Astrocyte (in vitro differentiated cells and primary cell): Measurements from ENCODE around the gene ISY1. TPM values are rescaled to one million over a fixed set of nuclear protein-coding genes. Genes with fewer than 3 reads are reported as not detected.

Experiments
- DNase-seq: peaks from one replicate; pipeline ENCODE4 v3.0.0-alpha.2; 2010; ENCODE audit warnings: low read depth
- FAIRE-seq: peaks from 2 replicates; lab custom pipeline; 2011; peaks lifted over from hg19 to GRCh38; lab: Jason Lieb, UNC
- H2AFZ ChIP-seq: 2 replicates; pipeline ENCODE4 v1.6.0; 2012; ENCODE audit warnings: low read depth, low read length, inconsistent platforms
- H3K27ac ChIP-seq: 2 replicates; pipeline ENCODE4 v1.5.1; 2011; ENCODE audit warnings: low read depth, low read length, inconsistent platforms
- H3K27me3 ChIP-seq: 2 replicates; pipeline ENCODE4 v1.6.0; 2011; ENCODE audit warnings: low read length, inconsistent platforms; ENCODE audit not compliant: insufficient read depth
- H3K36me3 ChIP-seq: 2 replicates; pipeline ENCODE4 v1.5.1; 2011; ENCODE audit warnings: low read length, inconsistent platforms; ENCODE audit not compliant: insufficient read depth
- H3K4me1 ChIP-seq: 2 replicates; pipeline ENCODE4 v1.5.1; 2011; ENCODE audit warnings: low read length, inconsistent platforms; ENCODE audit not compliant: insufficient read depth
- H3K4me2 ChIP-seq: 2 replicates; pipeline ENCODE4 v1.6.0; 2012; ENCODE audit warnings: low read length, inconsistent platforms
- H3K4me3 ChIP-seq: 2 replicates; pipeline ENCODE4 v1.5.1; 2011; ENCODE audit warnings: low read depth, mild to moderate bottlenecking, low read length, inconsistent platforms; ENCODE audit not compliant: insufficient read depth
- H3K79me2 ChIP-seq: 2 replicates; pipeline ENCODE4 v1.6.0; 2012; ENCODE audit warnings: mild to moderate bottlenecking, low read length, inconsistent platforms; ENCODE audit not compliant: insufficient read depth
- H3K9ac ChIP-seq: 2 replicates; pipeline ENCODE4 v1.6.0; 2012; ENCODE audit warnings: mild to moderate bottlenecking, low read length, inconsistent platforms
- H3K9me3 ChIP-seq: 2 replicates; pipeline ENCODE4 v1.5.1; 2012; ENCODE audit warnings: low read depth, mild to moderate bottlenecking, low read length, inconsistent platforms; ENCODE audit not compliant: insufficient read depth
- H4K20me1 ChIP-seq: 2 replicates; pipeline ENCODE4 v1.6.0; 2012; ENCODE audit warnings: low read length, inconsistent platforms; ENCODE audit not compliant: insufficient read depth
- H3K27ac Mint-ChIP-seq: one replicate; pipeline ENCODE4 v1.8.0; 2021; ENCODE audit warnings: mild to moderate bottlenecking, mixed read lengths; ENCODE audit not compliant: unreplicated experiment
- H3K27me3 Mint-ChIP-seq: one replicate; pipeline ENCODE4 v1.8.0; 2021; ENCODE audit warnings: low read depth, mixed read lengths; ENCODE audit not compliant: unreplicated experiment
- H3K36me3 Mint-ChIP-seq: one replicate; pipeline ENCODE4 v1.8.0; 2021; ENCODE audit warnings: low read depth, mixed read lengths; ENCODE audit not compliant: unreplicated experiment
- H3K4me1 Mint-ChIP-seq: one replicate; pipeline ENCODE4 v1.8.0; 2021; ENCODE audit warnings: low read depth, mixed read lengths; ENCODE audit not compliant: unreplicated experiment
- H3K4me3 Mint-ChIP-seq: one replicate; pipeline ENCODE4 v1.8.0; 2021; ENCODE audit warnings: mild to moderate bottlenecking, moderate library complexity, mixed read lengths; ENCODE audit not compliant: unreplicated experiment
- H3K9me3 Mint-ChIP-seq: one replicate; pipeline ENCODE4 v1.8.0; 2021; ENCODE audit warnings: mild to moderate bottlenecking, mixed read lengths; ENCODE audit not compliant: unreplicated experiment
- CTCF ChIP-seq: IDR thresholded peaks from 2 replicates; pipeline ENCODE4 v1.5.1; 2011; ENCODE audit warnings: low read depth, mild to moderate bottlenecking, inconsistent platforms, low read length, moderate library complexity; ENCODE audit not compliant: insufficient read depth
- EZH2 ChIP-seq: IDR thresholded peaks from 2 replicates; pipeline ENCODE4 v1.6.1; 2012; ENCODE audit warnings: mild to moderate bottlenecking, low read length, inconsistent platforms; ENCODE audit not compliant: insufficient read depth
- total RNA-seq: library from RNA; stranded (reverse); gene quantifications from 2 replicates; pipeline ENCODE4 v1.2.1, GENCODE V29; 2021

The ISY1 gene
- total RNA-seq, 1 donor from 2014 or later = 26.6 TPM

- FAIRE-seq = no peak
- no peaks in the 10 kb centered on the region for H3K9me3 ChIP-seq
- no peaks in the 10 kb centered on the region for H3K27me3 ChIP-seq
- no peak overlapping the region for H3K9ac ChIP-seq
- Mint-ChIP-seq H3K4me3 (no peak overlapping the region), H3K9me3 (no peaks in the 10 kb centered on the region), H3K36me3 (no peaks in the 10 kb centered on the region), H3K4me1 (no peaks in the 10 kb centered on the region), H3K27ac (no peak overlapping the region), H3K27me3 (peaks cover 12% of the 10 kb centered on the region)
- no peak overlapping the region for H2AFZ ChIP-seq
- H4K20me1 ChIP-seq = no peaks in the 10 kb centered on the region
- H3K27ac ChIP-seq = no peak overlapping the region
- no peaks in the 10 kb centered on the region for H3K79me2 ChIP-seq
- no peak overlapping the region for H3K4me2 ChIP-seq
- no peaks in the 10 kb centered on the region for H3K36me3 ChIP-seq
- H3K4me1 ChIP-seq = peaks cover 3% of the 10 kb centered on the region
- DNase-seq = no peak
- TF ChIP-seq CTCF (no peak), EZH2 (no peak)
- no peak overlapping the region for H3K4me3 ChIP-seq
Observed at GRCh38 chr3:129084501-129084900, 76.4 kb downstream of the ISY1 start.

- Mint-ChIP-seq H3K4me1 (no peaks in the 10 kb centered on the region), H3K36me3 (no peaks in the 10 kb centered on the region), H3K4me3 (no peak overlapping the region), H3K27ac (no peak overlapping the region), H3K27me3 (peaks cover 12% of the 10 kb centered on the region), H3K9me3 (no peaks in the 10 kb centered on the region)
- Histone ChIP-seq H3K4me1 (no peaks in the 10 kb centered on the region), H3K4me3 (no peak overlapping the region), H4K20me1 (no peaks in the 10 kb centered on the region), H3K36me3 (no peaks in the 10 kb centered on the region), H3K79me2 (no peaks in the 10 kb centered on the region), H3K9ac (no peak overlapping the region), H3K9me3 (no peaks in the 10 kb centered on the region), H3K27ac (no peak overlapping the region), H3K4me2 (no peak overlapping the region), H3K27me3 (no peaks in the 10 kb centered on the region), H2AFZ (no peak overlapping the region)
- DNase-seq = no peak
- no peak for FAIRE-seq
- TF ChIP-seq CTCF (no peak), EZH2 (no peak)
Observed at GRCh38 chr3:129082026-129082425, 78.8 kb downstream of the ISY1 start.

- Histone ChIP-seq H3K27ac (no peak overlapping the region), H3K79me2 (no peaks in the 10 kb centered on the region), H3K36me3 (no peaks in the 10 kb centered on the region), H3K4me1 (no peaks in the 10 kb centered on the region), H2AFZ (no peak overlapping the region), H3K27me3 (no peaks in the 10 kb centered on the region), H3K4me2 (no peak overlapping the region), H3K9ac (no peak overlapping the region), H3K4me3 (no peak overlapping the region), H4K20me1 (no peaks in the 10 kb centered on the region), H3K9me3 (no peaks in the 10 kb centered on the region)
- FAIRE-seq = no peak
- H3K27ac Mint-ChIP-seq = no peak overlapping the region
- H3K36me3 Mint-ChIP-seq = no peaks in the 10 kb centered on the region
- H3K27me3 Mint-ChIP-seq = peaks cover 12% of the 10 kb centered on the region
- H3K4me1 Mint-ChIP-seq = no peaks in the 10 kb centered on the region
- TF ChIP-seq EZH2 (no peak), CTCF (no peak)
- no peak overlapping the region for H3K4me3 Mint-ChIP-seq
- no peaks in the 10 kb centered on the region for H3K9me3 Mint-ChIP-seq
- DNase-seq = no peak
Observed at GRCh38 chr3:129081503-129081902, 79.4 kb downstream of the ISY1 start.
